ENCODE results near the gene PLAGL2. TPM values are rescaled to one million over a fixed set of nuclear protein-coding genes. Genes with fewer than 3 reads are reported as not detected.

The PLAGL2 gene
- polyA plus RNA-seq, 1 donor (not counting 4 experiments of a cell fraction or from before 2014, with no cell fraction given), result 4.3 TPM

DNA sequence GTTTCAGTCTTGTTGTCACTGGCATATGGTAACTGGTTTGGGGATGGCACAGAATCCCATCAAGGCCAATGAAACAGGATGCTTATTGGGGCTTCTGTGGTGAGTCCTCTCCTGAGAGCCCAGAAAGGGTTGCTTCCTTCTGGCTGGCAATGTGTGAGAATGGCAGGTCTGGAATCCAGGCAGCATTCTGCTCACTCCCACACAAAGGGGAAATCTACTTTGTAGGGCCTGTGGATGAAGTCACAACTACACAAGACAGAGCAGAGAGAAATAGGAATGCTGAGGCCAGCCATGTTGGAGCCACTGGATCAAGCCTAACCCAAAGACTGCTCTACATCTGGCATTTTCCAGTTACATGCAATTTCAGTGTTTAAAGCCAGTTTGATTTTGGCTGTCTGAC lies 15.7 kb downstream of the PLAGL2 start:
- no peak for FAIRE-seq
- H3K9ac ChIP-seq (ENCODE audit: control insufficient read depth, extremely low read depth, insufficient read depth, low read length), result no peak overlapping the region
- no peak for DNase-seq (ENCODE audit: low read depth, low spot score)

DNA sequence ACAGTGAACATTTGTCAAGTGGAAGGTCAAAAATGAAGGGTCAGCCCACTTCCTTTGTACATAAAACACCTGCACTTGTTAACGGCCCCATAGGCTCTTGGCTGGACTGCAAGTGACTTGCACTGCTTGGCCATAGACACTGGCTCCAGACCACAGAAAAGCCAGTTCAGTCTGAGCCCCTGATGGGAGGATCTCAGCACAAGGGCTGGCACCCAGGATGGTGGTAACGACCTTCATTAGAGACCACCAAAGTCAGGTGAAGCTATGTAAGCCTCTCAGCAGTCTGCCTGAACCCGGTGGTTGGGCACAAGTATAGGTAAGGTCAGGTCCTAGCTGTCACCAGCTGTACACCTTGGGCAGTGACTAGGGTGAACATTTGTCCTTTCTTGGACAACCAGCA lies 16.1 kb downstream of the PLAGL2 start:
- no peak overlapping the region for H3K9ac ChIP-seq (ENCODE audit: control insufficient read depth, extremely low read depth, insufficient read depth, low read length)
- peaks cover 11 to 19% of the 10 kb centered on the region in 2 experiments for H3K36me3 ChIP-seq (ENCODE audit: control insufficient read depth in 2 of 2, extremely low read depth in 1 of 2, insufficient read depth in 2 of 2, low read length in 2 of 2)
- no peaks in the 10 kb centered on the region for H3K27me3 ChIP-seq (ENCODE audit: control insufficient read depth, extremely low read depth, insufficient read depth, low read length)
- FAIRE-seq (no peak), DNase-seq (ENCODE audit: low read depth, low spot score) (no peak)
- no peaks in the 10 kb centered on the region for H3K9me3 ChIP-seq (ENCODE audit: control insufficient read depth, low read depth, low read length)
- no peaks in the 10 kb centered on the region for H3K9me1 ChIP-seq (ENCODE audit: control insufficient read depth, extremely low read depth, insufficient read depth, low read length)
- H2AFZ ChIP-seq (ENCODE audit: control insufficient read depth, low read length), result no peak overlapping the region
- no peak overlapping the region for H3K4me2 ChIP-seq (ENCODE audit: control insufficient read depth, extremely low read depth, insufficient read depth, low read depth, low read length)
- TF ChIP-seq, protein P1, sequence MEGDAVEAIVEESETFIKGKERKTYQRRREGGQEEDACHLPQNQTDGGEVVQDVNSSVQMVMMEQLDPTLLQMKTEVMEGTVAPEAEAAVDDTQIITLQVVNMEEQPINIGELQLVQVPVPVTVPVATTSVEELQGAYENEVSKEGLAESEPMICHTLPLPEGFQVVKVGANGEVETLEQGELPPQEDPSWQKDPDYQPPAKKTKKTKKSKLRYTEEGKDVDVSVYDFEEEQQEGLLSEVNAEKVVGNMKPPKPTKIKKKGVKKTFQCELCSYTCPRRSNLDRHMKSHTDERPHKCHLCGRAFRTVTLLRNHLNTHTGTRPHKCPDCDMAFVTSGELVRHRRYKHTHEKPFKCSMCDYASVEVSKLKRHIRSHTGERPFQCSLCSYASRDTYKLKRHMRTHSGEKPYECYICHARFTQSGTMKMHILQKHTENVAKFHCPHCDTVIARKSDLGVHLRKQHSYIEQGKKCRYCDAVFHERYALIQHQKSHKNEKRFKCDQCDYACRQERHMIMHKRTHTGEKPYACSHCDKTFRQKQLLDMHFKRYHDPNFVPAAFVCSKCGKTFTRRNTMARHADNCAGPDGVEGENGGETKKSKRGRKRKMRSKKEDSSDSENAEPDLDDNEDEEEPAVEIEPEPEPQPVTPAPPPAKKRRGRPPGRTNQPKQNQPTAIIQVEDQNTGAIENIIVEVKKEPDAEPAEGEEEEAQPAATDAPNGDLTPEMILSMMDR (optimal IDR thresholded peaks at IDR 0.05 in 1 of 3, IDR thresholded peaks at IDR 0.05 in 1 of 3, conservative IDR thresholded peaks at IDR 0.05 in 1 of 3; ENCODE audit: extremely low read depth in 1 of 3, insufficient read depth in 2 of 3, low read length in 3 of 3), result no peak
- no peak for TF ChIP-seq EZH2 (IDR thresholded peaks at IDR 0.05; ENCODE audit: low read length)
- peaks cover 3% of the 10 kb centered on the region for H3K4me1 ChIP-seq (ENCODE audit: control insufficient read depth, extremely low read depth, insufficient read depth, low read length)
- H4K20me1 ChIP-seq (ENCODE audit: control insufficient read depth, extremely low read depth, insufficient read depth, low read length), result peaks cover 6% of the 10 kb centered on the region
- dilution Hi-C loops (cut with MboI; ENCODE audit: extremely low pct_ligation_motif_present, low sequenced_read_pairs), result no loop called here
- no peak overlapping the region for H3K4me3 ChIP-seq (ENCODE audit: control insufficient read depth in 2 of 3, extremely low read depth in 1 of 3, insufficient read depth in 2 of 3, low read depth in 1 of 3, low read length in 3 of 3)
- no peaks in the 10 kb centered on the region for H3K79me2 ChIP-seq (ENCODE audit: control insufficient read depth, insufficient read depth, low read length)
- no peak overlapping the region for H3K27ac ChIP-seq (ENCODE audit: control insufficient read depth, insufficient read depth, low read length)

More for the DNA sequence above, 15.7 kb downstream of the PLAGL2 start:
- no peak overlapping the region for H3K4me2 ChIP-seq (ENCODE audit: control insufficient read depth, extremely low read depth, insufficient read depth, low read depth, low read length)
- H3K79me2 ChIP-seq (ENCODE audit: control insufficient read depth, insufficient read depth, low read length), result no peaks in the 10 kb centered on the region
- peaks cover 14 to 21% of the 10 kb centered on the region in 2 experiments for H3K36me3 ChIP-seq (ENCODE audit: control insufficient read depth in 2 of 2, extremely low read depth in 1 of 2, insufficient read depth in 2 of 2, low read length in 2 of 2)
- dilution Hi-C loops (cut with MboI; ENCODE audit: extremely low pct_ligation_motif_present, low sequenced_read_pairs), result no loop called here
- no peaks in the 10 kb centered on the region for H3K9me1 ChIP-seq (ENCODE audit: control insufficient read depth, extremely low read depth, insufficient read depth, low read length)
- no peaks in the 10 kb centered on the region for H3K9me3 ChIP-seq (ENCODE audit: control insufficient read depth, low read depth, low read length)
- peaks cover 3% of the 10 kb centered on the region for H3K4me1 ChIP-seq (ENCODE audit: control insufficient read depth, extremely low read depth, insufficient read depth, low read length)
- TF ChIP-seq, protein P1 (optimal IDR thresholded peaks at IDR 0.05 in 1 of 3, IDR thresholded peaks at IDR 0.05 in 1 of 3, conservative IDR thresholded peaks at IDR 0.05 in 1 of 3; ENCODE audit: extremely low read depth in 1 of 3, insufficient read depth in 2 of 3, low read length in 3 of 3), result no peak
- TF ChIP-seq EZH2 (IDR thresholded peaks at IDR 0.05; ENCODE audit: low read length), result no peak
- H4K20me1 ChIP-seq (ENCODE audit: control insufficient read depth, extremely low read depth, insufficient read depth, low read length), result peaks cover 6% of the 10 kb centered on the region
- no peaks in the 10 kb centered on the region for H3K27me3 ChIP-seq (ENCODE audit: control insufficient read depth, extremely low read depth, insufficient read depth, low read length)
- no peak overlapping the region for H2AFZ ChIP-seq (ENCODE audit: control insufficient read depth, low read length)
- H3K27ac ChIP-seq (ENCODE audit: control insufficient read depth, insufficient read depth, low read length), result no peak overlapping the region
- H3K4me3 ChIP-seq (ENCODE audit: control insufficient read depth in 2 of 3, extremely low read depth in 1 of 3, insufficient read depth in 2 of 3, low read depth in 1 of 3, low read length in 3 of 3), result no peak overlapping the region
